ENCODE measurements around the gene NR5A2. TPM values are rescaled to one million over a fixed set of nuclear protein-coding genes. Genes with fewer than 3 reads are reported as not detected.

The NR5A2 gene
- polyA plus RNA-seq, 1 donor (not counting 4 experiments of a cell fraction or from before 2014, with no cell fraction given), result 0.05 TPM

DNA sequence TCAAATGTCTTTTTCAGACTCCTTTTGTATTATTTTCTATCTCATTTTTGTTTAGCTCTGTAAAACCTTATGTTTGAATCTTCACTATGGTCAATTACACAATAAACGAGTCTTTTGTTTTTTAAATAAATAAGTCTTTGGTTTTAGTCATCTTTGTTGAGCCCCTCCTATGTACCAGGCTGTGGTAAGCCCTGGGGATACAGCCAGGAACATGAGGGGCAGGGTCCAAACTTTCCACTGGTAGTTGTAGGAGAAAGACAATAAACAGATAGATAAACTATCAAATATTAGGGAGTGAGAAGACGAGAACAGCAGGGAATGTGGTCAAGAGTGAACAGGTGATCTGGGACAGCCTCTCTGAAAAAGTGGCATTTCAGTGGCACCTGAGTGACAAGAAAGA is 195.7 kb downstream of the NR5A2 start:
- Histone ChIP-seq H2AFZ (ENCODE audit: control insufficient read depth, low read length) (no peak overlapping the region), H3K27ac (ENCODE audit: control insufficient read depth, insufficient read depth, low read length) (no peak overlapping the region), H3K4me1 (ENCODE audit: control insufficient read depth, extremely low read depth, insufficient read depth, low read length) (peaks cover 11% of the 10 kb centered on the region), H3K9me3 (ENCODE audit: control insufficient read depth, low read depth, low read length) (no peaks in the 10 kb centered on the region), H3K9me1 (ENCODE audit: control insufficient read depth, extremely low read depth, insufficient read depth, low read length) (no peaks in the 10 kb centered on the region), H3K9ac (ENCODE audit: control insufficient read depth, extremely low read depth, insufficient read depth, low read length) (no peak overlapping the region), H3K36me3 (ENCODE audit: control insufficient read depth in 2 of 2, extremely low read depth in 1 of 2, insufficient read depth in 2 of 2, low read length in 2 of 2) (no peaks in the 10 kb centered on the region), H3K4me3 (ENCODE audit: control insufficient read depth in 2 of 3, extremely low read depth in 1 of 3, insufficient read depth in 2 of 3, low read depth in 1 of 3, low read length in 3 of 3) (no peak overlapping the region), H4K20me1 (ENCODE audit: control insufficient read depth, extremely low read depth, insufficient read depth, low read length) (no peaks in the 10 kb centered on the region), H3K27me3 (ENCODE audit: control insufficient read depth, extremely low read depth, insufficient read depth, low read length) (no peaks in the 10 kb centered on the region), H3K79me2 (ENCODE audit: control insufficient read depth, insufficient read depth, low read length) (no peaks in the 10 kb centered on the region), H3K4me2 (ENCODE audit: control insufficient read depth, extremely low read depth, insufficient read depth, low read depth, low read length) (no peak overlapping the region)
- DNase-seq (ENCODE audit: low read depth, low spot score) (no peak), FAIRE-seq (no peak)
- dilution Hi-C loops (cut with MboI; ENCODE audit: extremely low pct_ligation_motif_present, low sequenced_read_pairs), result no loop called here
- no peak for TF ChIP-seq EZH2 (IDR thresholded peaks at IDR 0.05; ENCODE audit: low read length)
- TF ChIP-seq, protein P1, sequence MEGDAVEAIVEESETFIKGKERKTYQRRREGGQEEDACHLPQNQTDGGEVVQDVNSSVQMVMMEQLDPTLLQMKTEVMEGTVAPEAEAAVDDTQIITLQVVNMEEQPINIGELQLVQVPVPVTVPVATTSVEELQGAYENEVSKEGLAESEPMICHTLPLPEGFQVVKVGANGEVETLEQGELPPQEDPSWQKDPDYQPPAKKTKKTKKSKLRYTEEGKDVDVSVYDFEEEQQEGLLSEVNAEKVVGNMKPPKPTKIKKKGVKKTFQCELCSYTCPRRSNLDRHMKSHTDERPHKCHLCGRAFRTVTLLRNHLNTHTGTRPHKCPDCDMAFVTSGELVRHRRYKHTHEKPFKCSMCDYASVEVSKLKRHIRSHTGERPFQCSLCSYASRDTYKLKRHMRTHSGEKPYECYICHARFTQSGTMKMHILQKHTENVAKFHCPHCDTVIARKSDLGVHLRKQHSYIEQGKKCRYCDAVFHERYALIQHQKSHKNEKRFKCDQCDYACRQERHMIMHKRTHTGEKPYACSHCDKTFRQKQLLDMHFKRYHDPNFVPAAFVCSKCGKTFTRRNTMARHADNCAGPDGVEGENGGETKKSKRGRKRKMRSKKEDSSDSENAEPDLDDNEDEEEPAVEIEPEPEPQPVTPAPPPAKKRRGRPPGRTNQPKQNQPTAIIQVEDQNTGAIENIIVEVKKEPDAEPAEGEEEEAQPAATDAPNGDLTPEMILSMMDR (optimal IDR thresholded peaks at IDR 0.05 in 1 of 3, IDR thresholded peaks at IDR 0.05 in 1 of 3, conservative IDR thresholded peaks at IDR 0.05 in 1 of 3; ENCODE audit: extremely low read depth in 1 of 3, insufficient read depth in 2 of 3, low read length in 3 of 3), result no peak

DNA sequence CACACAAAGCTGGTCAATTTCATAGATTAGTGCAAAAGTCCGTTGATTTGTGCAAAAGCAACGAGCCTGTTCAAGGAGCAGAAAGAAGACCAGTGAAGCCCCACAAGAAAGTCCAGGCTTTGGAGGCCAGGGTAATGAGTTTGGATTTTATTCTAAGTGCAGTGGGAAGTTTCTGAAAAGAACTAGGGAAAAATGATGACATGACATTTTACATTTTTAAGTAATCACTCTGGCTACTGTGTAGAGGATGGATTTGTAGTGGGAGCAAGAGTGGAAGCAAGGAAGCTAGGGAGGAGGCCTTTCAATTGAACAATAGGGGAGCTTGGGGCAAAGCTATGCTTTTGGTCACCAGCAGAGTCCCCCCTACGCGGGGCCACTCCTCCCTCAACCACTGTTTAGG is 196.1 kb downstream of the NR5A2 start:
- dilution Hi-C loops (cut with MboI; ENCODE audit: extremely low pct_ligation_motif_present, low sequenced_read_pairs), result no loop called here
- FAIRE-seq, result no peak

More for the DNA sequence above, 196.1 kb downstream of the NR5A2 start:
- H3K9ac ChIP-seq (ENCODE audit: control insufficient read depth, extremely low read depth, insufficient read depth, low read length), result no peak overlapping the region
- H3K9me1 ChIP-seq (ENCODE audit: control insufficient read depth, extremely low read depth, insufficient read depth, low read length), result no peaks in the 10 kb centered on the region
- no peaks in the 10 kb centered on the region for H3K36me3 ChIP-seq (ENCODE audit: control insufficient read depth in 2 of 2, extremely low read depth in 1 of 2, insufficient read depth in 2 of 2, low read length in 2 of 2)
- H3K27me3 ChIP-seq (ENCODE audit: control insufficient read depth, extremely low read depth, insufficient read depth, low read length), result no peaks in the 10 kb centered on the region
- TF ChIP-seq, protein P1 (optimal IDR thresholded peaks at IDR 0.05 in 1 of 3, IDR thresholded peaks at IDR 0.05 in 1 of 3, conservative IDR thresholded peaks at IDR 0.05 in 1 of 3; ENCODE audit: extremely low read depth in 1 of 3, insufficient read depth in 2 of 3, low read length in 3 of 3), result no peak
- TF ChIP-seq EZH2 (IDR thresholded peaks at IDR 0.05; ENCODE audit: low read length), result no peak
- no peak overlapping the region for H3K4me2 ChIP-seq (ENCODE audit: control insufficient read depth, extremely low read depth, insufficient read depth, low read depth, low read length)
- no peaks in the 10 kb centered on the region for H3K9me3 ChIP-seq (ENCODE audit: control insufficient read depth, low read depth, low read length)
- H2AFZ ChIP-seq (ENCODE audit: control insufficient read depth, low read length), result no peak overlapping the region
- no peaks in the 10 kb centered on the region for H4K20me1 ChIP-seq (ENCODE audit: control insufficient read depth, extremely low read depth, insufficient read depth, low read length)
- peaks cover 11% of the 10 kb centered on the region for H3K4me1 ChIP-seq (ENCODE audit: control insufficient read depth, extremely low read depth, insufficient read depth, low read length)
- no peak for DNase-seq (ENCODE audit: low read depth, low spot score)
- no peak overlapping the region for H3K27ac ChIP-seq (ENCODE audit: control insufficient read depth, insufficient read depth, low read length)
- H3K4me3 ChIP-seq (ENCODE audit: control insufficient read depth in 2 of 3, extremely low read depth in 1 of 3, insufficient read depth in 2 of 3, low read depth in 1 of 3, low read length in 3 of 3), result no peak overlapping the region
- no peaks in the 10 kb centered on the region for H3K79me2 ChIP-seq (ENCODE audit: control insufficient read depth, insufficient read depth, low read length)

All from keratinocyte (primary cell).